Hematopoietic multipotent progenitor cell treated with erythropoietin and hydrocortisone succinate and interleukin-3 and kit ligand, for 4 days (in vitro differentiated cells): ENCODE data around the gene PPP4R4.
"Not testable (repeated sequence)": the region's sequence is repeated elsewhere in the genome, so short reads cannot be mapped to it uniquely, and the experiment has no call there.

Source experiments
- DNase-seq: peaks from one replicate; pipeline ENCODE4 v3.0.0-alpha.2; 2015

The PPP4R4 gene

DNA sequence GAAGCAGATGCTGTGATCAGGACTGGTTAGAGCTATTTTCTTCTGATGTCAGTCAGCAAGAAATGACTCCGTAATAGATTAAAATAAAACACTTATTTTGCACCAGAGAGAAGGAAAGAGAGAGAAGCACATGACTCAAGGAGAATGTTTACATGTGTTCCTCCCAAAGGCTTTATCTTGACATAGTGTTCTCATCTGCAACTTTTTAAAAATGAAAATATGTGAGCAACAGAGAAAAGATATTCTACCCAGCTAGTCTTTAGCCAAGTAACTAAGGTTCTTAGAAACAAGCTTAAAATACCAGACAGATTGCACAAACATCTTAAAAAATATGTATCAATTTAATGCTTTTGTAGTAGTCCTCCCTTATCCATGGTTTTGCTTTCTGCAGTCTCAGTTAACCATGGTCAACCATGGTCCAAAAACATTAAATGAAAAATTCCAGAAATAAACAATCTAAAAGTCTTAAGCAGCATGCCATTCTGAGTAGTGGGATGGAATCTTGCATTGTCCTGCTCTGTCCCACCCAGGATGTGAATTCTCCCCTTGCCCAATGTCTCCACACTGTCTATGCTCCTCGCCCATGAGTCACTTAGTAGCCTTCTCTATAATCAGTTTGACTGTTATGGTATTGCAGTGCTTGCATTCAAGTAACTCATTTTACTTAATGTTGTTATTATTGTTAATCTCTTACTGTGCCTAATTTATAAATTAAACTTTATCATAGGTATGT is 109.0 kb downstream of the PPP4R4 start:
- DNase-seq, result no peak

DNA sequence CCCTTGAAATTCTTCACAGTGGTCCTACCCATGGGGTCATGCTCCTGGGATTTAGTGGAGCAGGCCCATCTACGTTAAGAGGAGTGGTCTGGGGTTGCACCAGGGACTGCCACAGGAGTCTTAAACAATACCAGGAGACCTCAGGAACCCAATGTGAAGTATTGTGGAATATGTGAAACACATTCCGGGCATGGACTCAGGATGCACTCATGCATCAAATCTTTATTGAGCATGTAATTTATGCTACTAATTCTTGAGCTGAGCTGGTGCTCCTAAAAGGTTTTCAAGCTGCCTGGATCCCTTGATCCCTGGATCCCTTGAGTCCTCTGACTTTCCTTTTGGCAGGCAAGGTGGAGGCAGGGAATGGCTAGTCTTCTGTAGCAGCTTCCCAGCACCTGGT is 110.1 kb downstream of the PPP4R4 start:
- DNase-seq, result no peak

DNA sequence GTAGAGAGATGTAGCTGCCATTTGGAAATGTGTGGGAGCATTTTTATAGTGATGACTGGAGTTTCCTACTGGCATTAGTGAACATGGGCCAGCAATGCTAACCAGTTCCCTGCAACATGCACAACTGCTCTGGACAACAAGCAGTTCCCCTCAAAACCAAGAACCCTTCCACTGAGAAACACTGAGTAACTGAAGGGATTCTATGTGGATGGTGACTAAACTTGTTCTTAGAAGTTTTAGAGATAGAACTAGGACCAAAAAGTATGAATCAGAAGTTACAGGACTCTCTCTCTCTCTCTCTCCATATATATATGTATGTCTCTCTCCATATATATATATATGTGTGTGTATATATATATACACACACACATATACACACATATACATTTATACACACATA is 111.0 kb downstream of the PPP4R4 start:
- no peak for DNase-seq

DNA sequence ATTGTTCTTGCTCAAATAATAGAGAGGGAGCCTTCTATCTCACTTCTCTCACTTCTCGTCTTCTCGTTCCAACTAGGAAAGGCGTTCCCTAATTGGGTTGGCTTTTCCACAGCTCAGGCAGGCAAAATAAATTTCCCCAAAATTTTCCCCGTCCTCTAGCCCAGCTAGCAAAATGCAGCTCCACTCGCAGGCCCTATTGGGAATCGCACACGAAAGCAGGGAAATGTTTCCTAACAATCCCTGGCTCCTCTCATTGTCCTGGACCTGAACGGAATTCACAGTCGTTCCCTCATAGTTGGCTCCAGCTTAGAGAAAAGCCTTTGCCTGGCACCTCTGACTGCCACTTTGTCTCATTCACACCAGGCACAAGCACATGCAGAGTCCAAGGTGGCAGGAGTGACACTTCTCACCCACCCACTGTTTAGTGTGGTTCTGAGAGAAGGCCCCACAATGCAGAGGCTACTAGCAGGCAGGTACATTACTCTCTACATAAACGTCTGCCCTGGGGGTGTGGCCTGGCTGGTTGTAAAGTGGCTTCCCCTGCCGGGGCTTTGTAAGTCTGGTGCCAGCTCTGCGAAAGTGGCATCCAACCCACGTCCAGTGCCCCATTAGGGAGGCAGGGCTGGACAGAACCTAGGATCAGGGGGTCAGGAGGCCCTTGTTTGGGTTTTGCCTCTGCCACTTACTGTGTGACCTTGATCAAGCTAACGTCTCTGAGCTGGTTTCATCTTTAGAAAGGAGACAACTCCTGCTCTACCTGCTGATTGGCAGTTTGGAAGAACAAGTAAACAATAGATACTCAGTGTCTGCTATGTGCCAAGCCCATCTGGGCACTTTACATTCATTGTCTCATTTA is 114.7 kb downstream of the PPP4R4 start:
- DNase-seq, result no peak

DNA sequence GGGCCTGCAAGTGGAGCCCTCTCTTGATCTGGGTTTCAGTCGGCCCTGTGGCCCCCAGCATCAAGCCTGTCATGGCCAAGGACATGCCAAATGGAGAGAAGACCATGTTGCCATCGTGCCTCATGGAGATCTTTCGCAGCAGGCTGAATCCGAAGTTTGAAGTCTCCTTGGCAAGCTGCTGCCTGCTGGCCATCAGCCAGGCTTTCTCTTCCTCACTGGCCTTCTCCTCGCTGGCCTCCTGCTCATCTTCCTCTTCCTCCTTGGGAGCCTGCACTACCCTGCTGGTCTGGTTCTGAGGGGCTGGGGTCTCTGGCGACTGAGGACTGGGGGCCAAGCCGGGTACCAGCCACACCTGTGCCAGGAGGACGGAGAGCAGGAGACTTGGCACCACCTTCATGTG is 116.1 kb downstream of the PPP4R4 start:
- DNase-seq, result no peak

DNA sequence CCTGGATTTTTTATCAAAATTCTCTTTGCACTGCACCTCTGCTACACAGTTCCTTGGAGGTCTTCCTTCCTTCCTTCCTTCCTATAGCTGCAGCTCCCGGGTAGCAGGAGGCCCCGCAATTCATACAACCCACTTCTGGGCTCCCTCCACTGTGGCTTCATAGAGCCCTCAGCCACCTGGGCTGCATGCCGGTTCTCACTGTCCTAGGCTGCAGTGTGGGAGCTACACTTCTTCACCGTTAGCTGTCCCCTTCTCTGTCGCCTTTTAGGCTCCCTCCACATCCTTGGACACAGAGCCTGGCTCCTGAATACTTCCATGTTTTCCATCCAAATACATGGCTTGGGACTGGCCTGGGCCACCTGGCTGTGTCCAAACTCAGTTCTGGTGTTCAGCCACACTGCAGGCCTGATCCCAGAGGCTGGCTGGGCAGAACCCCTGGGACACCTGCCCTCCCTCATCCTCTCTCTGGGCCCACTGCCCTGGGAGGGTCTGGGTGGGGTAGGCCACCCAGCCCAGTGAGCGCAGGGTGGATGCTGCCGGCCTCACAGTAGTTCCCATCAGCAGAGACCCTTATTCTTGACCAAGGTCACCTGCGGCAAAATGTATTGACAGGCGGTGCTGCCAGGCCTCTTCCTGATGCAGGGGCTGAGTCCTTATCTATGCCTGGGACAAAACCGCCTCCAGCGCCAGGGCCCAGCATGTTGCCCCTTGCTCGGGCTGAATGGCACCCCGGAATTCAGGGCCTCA is 117.2 kb downstream of the PPP4R4 start:
- DNase-seq, result no peak

DNA sequence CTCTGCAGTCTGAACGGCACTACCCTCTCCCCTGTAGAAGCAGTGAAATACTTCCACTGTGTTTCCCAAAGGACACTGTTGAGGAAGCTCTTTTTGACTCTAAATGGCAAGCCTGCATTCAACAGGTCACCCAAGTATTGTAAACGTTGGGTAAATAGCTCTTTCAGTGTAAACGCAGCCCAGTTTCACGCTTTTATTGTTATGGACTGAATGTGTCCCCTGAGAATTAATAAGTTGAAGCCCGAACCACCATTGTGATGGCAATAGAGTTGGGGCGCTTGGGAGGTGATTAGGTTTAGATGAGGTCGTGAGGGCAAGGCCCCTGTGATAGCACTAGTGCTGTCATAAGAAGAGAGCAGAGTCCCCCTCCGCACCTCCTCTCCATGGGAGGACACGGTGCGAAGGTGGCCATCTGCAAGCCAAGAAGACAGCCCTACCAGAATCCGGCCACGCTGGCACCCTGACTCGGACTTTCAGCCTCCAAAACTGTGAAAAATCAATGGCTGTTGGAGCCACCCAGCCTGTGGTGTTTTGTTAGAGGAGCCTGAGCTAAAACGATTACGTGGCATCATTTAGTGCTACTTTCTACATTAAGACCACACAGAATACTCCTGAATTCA is 117.9 kb downstream of the PPP4R4 start:
- no peak for DNase-seq

DNA sequence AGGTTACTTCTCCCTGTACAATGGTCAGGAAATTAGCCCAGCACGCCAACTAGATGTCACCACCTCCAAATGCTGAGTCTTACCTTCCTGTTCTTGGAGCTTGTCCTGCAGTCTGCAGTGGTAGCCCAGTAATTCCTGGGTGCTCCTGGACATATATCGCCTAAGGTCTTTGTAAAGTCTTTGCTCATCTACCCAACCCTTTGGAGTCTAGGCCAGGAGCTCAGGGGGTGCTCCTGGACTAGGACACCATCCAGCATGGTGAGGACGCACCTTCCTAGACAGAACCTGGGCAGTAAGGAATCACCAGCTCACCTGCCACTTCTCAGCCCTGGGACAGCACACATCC is 118.4 kb downstream of the PPP4R4 start:
- no peak for DNase-seq

DNA sequence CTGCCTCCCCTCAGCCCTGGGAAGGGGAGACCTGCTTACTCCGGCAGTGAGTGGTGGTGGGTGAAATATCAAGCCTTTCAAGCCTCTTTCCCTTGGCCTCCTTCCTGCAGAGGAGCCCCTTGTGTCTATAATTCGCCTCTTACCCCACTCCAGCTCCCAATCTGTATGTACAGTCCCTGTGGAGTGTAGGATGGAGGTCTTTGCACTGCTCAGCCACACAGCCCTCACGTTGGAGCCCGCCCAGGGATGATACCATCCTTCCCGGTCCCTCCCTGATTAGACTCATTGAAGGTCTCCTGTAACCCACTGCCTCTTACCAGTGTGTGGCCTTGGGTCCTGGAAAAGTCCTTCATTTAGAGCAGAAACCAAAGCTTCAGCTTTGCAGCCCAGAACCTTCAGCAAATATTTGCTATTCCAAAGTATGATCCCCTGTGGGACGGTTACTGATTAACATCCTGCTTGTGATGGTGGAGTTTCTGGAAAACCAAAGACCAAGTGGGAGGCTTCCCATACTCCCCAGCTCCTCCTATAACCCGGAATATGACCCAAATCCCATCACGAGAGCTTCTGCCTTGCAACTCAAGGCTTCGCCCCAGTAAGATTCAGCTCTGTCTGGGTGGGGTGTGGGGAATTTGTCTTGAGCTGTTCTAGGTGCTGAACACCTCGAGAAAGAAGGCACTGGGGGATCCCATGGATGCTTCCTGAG is 118.9 kb downstream of the PPP4R4 start, which contains the start of gene SERPINA10:
SERPINA10 (minus strand) TSS at position 397 of the 706 bp plus-strand sequence. CDS start 2,675 bp downstream, outside the sequence.
- DNase-seq, result no peak

DNA sequence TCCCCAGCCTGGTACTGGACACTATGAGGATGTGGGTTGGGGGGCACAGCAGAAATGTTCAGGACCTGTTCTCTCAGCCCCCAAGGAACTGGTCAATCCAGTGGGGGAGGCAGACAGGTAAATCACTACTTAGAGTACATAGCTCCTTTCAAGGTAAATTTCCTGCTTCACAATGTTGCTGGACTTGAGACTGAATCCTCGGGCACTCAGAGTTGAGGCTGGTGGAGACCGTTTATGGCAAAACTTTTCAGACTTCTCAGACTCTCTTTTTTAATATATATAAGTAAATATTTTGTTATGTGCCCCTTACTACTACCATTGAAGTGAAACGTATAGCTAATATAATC is 119.4 kb downstream of the PPP4R4 start:
- no peak for DNase-seq

DNA sequence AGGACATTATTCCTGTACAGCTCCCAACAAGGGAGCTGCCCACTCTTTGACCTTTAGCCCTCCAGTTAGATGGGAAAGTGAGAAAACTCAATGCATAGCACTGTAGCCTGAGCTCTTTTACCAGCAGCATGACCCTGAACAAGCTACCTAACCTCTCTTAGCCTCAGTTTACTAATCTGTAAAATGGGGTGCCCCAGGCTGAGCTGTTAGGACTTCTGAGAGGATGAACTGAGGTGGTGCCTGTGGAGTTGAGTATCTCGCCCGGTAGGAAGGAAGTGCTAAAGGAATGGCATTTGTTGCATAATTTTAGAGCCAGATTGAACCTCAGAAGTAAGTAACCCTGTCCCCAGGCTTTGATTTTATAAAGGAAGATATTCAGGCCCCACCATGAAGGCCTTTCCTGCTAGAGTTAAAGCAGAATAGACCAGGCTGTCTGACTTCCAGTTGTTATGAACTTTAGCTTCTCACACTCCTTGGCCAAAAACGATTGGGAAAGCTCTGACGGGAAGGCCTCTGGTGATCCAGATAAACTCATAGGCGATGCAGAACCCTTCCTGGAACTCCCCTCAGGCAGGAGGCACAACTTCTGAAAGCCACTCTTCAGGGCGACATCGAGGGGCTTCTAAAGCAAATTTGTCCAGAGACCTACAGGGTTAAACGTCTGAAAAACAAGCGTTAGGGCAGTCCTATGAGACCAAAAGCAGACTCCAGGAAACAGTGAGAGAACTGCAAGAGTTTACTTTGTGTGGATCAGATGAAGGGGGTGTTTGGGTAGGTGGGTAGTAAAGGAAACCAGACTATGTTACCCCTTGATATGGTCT is 121.4 kb downstream of the PPP4R4 start:
- DNase-seq, result no peak

DNA sequence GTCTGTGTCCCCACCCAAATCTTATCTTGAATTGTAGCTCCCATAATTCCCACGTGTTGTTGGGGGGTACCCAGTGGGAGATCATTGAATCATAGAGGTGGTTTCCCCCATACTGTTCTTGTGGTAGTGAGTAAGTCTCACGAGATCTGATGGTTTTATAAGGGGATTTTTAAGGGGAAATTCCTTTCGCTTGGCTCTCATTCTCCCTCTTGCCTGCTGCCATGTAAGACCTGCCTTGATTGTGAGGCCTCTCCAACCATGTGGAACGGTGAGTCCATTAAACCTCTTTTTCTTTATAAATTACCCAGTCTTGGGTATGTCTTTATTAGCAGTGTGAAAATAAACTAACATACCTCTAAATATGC is 122.0 kb downstream of the PPP4R4 start:
- DNase-seq, result not testable (repeated sequence)

DNA sequence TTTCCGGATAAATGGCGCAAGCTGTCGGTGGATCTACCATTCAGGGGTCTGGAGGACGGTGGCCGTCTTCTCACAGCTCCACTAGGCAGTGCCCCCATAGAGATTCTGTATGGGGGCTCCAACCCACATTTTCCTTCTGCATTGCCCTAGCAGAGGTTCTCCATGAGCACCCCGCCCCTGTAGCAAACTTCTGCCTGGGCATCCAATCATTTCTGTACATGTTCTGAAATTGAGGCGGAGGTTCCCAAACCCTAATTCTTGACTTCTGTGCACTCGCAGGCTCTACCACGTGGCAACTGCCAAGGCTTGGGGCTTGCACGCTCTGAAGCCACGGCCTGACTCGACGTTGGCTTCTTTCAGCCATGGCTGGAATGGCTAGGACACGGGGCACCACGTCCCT is 124.0 kb downstream of the PPP4R4 start:
- DNase-seq, result no peak

DNA sequence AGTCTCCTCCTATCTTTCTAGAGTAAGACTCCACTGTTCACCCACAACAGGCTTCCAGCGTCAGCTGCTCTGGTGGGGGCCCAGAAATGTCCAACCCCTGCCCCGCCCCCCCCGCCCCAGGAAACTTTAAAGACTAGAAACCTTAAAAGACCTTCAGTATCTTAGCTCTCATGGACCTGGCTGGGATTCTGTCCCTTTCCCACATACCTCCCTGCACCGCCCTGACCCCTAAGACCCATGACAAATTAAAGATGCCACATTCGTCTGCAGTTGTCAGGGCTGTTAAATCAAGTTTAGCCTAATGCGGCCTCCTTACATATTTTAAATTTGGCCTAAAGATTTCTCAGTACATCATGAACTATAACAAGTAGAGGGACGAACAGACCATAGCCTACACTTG is 129.0 kb downstream of the PPP4R4 start:
- DNase-seq, result no peak

DNA sequence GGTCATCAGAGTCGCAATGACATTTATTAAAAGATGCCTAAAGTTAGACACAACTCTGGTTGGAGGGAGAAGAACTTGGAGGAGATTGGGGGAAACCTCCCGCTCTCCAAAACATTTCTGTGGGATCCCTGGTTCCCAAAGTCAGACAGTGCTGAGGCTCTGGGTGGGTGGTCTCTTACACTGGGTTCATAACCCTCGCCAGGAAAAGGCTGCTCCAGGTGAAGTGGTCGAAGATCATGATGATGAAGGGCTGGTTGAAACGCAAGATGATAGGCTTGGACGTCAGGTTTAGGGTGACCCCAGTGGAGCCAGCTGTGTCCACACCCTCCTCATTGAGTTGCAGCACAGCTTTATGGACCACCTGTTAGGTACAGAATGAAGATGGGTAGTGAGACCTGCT is 130.1 kb downstream of the PPP4R4 start:
- DNase-seq, result no peak

DNA sequence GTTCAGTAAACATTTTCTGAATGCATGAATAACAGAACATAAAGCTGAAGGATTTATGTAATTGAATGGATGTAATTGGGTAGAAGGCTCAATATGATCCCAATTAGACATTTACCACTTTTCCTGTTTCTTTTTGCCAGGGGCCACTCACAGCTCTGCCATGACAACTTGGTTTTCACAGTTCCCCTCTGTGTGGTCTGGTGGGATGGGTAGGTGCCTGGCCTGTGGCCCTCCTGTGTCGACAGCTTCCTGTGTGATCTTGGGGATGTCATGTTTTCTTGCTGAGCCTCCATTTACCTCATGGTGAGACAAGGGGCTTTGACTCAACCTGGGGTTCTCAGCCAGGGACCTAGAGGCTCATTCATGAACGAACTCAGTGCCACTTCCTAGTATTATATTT is 131.5 kb downstream of the PPP4R4 start:
- no peak for DNase-seq

DNA sequence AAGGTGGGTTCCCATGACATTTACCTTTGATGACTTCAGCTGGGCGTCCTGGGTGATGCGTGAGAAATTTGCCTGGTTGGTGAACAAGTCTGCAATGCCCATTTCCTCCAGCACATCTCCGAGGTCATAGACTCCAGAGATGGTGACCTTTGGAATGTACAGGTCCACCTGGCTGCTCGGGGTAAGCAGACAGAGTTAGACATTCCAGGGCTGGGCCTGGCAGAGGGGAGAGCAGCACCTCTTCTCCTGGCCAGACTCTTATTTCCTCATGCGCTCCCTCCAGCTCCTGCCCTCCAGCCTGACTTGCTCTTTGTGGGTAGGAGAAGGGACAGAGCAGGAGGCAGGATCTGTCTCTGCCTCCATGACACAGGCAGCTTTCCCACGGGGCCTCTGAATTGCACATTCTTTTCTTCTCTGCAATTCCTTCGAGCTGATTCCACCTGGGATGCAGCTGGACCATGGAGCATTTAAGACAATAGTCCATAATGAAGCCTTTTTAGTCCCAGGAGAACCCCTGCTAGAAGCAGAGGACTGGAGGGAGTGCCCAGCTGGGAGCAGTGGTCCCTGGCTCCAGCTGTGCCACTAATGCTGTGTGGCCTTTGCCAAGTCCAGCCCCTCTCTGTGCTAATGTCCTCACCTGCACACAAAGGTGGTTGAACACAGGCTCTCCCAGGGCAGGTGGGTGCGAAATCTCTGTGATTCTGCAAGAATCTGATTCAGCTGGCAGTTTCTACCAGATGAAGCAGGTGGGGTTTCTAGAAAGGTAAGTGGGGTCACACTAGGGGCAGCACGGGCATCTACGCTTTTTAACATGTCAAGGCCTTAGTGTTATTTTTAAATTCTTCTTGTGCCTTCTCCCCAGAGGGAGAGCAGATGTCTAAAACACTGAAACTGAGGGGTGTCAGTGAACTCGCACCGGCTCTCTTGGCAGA is 132.2 kb downstream of the PPP4R4 start:
- DNase-seq, result no peak

DNA sequence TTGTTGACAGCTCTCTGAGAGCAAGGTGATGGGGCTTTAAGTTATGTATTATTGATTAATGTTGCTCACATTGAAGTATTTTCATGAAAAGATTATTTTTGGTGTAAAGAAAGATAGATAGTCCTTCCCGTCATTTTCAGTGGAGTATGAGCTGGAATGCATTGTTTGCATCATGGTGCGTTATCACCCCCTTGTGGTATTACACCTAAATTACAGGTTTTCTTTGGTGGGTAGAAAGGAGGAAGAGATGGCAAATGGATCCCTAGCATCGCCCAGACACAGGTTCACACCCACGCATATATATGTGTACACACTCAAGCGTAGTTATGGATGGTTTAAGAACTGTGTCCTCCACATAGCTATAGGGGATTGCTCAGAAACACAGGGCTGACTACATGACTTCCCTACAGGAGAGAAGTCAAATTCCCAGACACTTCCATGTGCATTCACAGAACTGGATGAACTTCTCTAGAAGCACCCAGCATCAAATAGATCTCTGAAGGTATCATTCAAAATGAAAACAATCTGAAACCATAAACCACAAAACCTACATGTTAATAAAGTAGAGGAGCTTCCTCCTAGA is 133.4 kb downstream of the PPP4R4 start:
- peak; percentile 42 for DNase-seq

DNA sequence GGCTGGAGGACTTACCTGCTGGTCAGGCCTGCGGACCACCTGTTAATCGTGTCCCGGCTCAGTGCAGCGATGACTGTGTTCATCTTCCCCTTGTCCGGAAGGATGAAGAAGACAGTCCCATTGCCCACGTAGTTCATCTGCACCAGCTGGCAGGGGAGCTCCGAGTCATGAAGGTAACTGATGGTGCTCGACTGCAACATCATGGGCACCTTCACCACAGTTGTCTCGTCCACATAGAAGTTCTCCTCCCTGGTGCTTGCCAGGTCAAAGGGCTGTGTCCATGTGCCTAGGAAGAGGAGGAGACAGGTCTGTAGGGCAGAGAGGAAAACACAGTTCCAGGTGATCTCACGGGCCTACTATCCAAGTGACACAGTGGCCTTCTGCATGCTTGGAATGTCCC is 135.6 kb downstream of the PPP4R4 start:
- no peak for DNase-seq

DNA sequence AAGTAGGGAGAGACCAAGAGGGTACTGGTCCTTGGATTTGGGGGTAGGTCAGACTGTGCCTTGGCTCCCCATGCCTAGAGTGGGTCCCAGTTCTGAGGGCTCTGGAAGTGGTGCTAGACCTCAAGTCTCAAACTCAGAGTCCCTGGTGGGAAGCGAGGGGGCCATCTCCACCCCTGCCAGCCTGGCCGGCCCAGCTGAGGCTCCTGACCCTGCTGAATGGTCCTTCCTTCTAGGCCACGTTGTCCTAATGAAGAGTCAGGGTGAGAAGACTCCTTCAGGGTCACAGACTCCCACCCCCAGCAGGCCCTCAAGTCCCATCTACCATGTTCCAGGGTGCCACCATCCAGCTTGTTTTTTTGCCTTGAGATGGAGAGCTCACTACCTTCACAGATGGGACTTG is 136.1 kb downstream of the PPP4R4 start:
- DNase-seq, result no peak
